Measurements from ENCODE around the gene SHBG. TPM values are rescaled to one million over a fixed set of nuclear protein-coding genes. Genes with fewer than 3 reads are reported as not detected.

Gene SHBG
- total RNA-seq, 6 donors from 2014 or later, result 0.34 to 0.88 (median 0.46) TPM; not detected in 3

DNA sequence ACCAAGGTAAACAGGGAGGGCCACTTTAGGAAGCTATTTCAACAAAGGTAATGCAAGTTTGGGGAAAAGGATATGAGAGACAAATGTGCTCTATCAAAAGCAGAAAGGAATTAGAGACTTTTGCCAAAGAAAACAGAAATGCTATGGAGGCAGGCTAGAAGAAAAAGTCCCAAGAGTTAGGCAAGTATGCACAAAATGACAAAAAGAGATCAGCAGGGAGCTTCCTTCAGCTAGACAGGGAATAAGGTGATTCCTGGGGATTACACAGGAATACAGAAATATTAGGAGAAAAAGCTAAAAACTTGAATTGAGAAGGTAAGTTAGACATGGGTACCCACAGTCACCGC, 17.7 kb upstream of the SHBG start:
- no peaks in the 10 kb centered on the region for H3K27me3 ChIP-seq
- DNase-seq (no peak), ATAC-seq (ENCODE audit: low FRiP score in 2 of 2) (no peak)
- no peak overlapping the region for H3K27ac ChIP-seq
- H3K36me3 ChIP-seq, result peaks cover 0 to 4% (median 1%) of the 10 kb centered on the region in 4 donors
- no peak overlapping the region for H3K4me3 ChIP-seq
- H3K4me1 ChIP-seq, result peaks cover 24 to 35% (median 34%) of the 10 kb centered on the region in 4 donors
- WGBS, 2 donors, result 90 to 100% methylated on average over 1 of the region's 1 CpG
- H3K9me3 ChIP-seq, result no peaks in the 10 kb centered on the region
- TF ChIP-seq, protein P1, sequence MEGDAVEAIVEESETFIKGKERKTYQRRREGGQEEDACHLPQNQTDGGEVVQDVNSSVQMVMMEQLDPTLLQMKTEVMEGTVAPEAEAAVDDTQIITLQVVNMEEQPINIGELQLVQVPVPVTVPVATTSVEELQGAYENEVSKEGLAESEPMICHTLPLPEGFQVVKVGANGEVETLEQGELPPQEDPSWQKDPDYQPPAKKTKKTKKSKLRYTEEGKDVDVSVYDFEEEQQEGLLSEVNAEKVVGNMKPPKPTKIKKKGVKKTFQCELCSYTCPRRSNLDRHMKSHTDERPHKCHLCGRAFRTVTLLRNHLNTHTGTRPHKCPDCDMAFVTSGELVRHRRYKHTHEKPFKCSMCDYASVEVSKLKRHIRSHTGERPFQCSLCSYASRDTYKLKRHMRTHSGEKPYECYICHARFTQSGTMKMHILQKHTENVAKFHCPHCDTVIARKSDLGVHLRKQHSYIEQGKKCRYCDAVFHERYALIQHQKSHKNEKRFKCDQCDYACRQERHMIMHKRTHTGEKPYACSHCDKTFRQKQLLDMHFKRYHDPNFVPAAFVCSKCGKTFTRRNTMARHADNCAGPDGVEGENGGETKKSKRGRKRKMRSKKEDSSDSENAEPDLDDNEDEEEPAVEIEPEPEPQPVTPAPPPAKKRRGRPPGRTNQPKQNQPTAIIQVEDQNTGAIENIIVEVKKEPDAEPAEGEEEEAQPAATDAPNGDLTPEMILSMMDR (IDR thresholded peaks at IDR 0.05), result no peak
- no peak for TF ChIP-seq POLR2AphosphoS5 (IDR thresholded peaks at IDR 0.05)

DNA sequence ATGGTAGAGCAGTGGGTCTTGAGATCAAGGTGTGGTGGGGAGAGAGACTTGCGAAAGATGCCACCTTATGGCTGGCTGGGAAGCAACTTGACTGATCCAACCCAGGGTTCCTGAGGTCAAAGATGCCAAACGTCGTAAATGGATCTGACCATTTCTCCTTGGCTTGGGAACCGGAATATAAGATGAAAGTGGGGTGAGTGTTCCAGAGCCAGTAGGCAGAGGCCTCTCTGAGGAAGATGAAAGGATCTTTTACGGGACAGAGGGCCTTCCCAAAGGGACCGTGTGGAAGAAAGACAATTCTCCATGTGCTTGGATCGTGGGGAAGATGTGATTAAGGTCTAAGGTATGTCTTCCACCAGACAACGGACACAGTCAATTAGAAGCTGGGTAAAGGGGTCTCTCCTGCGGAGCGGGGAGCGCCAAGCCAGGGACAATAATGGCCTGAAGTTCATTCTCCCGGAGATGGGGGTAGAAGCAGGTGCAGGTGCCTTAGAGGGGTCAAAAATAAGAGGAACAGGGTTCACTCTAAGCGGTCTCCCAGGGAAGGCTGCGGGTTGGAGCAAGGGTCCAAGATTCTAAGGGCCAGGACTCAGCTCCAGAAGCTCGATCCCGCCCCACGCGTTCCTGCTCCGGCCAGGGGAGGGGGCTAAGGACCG, 16.0 kb upstream of the SHBG start:
- TF ChIP-seq, protein P1 (IDR thresholded peaks at IDR 0.05), result no peak
- no peak for TF ChIP-seq EP300 (IDR thresholded peaks at IDR 0.05)
- no peak for TF ChIP-seq POLR2AphosphoS5 (IDR thresholded peaks at IDR 0.05)
- TF ChIP-seq POLR2A (IDR thresholded peaks at IDR 0.05), result no peak
- Histone ChIP-seq H3K36me3 (peaks cover 0 to 4% (median under 1%) of the 10 kb centered on the region in 4 donors), H3K27me3 (no peaks in the 10 kb centered on the region), H3K9me3 (no peaks in the 10 kb centered on the region), H3K4me1 (peaks cover 24 to 35% (median 34%) of the 10 kb centered on the region in 4 donors), H3K4me3 (peak overlapping the region; percentile 40 to 95 (median 80)), H3K27ac (peak overlapping the region; percentile 72 to 99 (median 89))
- WGBS, 2 donors, result 9 to 17% methylated on average over 13 to 14 of the region's 20 CpGs
- DNase-seq, result no peak
- no peak for ATAC-seq (ENCODE audit: low FRiP score in 2 of 2)

DNA sequence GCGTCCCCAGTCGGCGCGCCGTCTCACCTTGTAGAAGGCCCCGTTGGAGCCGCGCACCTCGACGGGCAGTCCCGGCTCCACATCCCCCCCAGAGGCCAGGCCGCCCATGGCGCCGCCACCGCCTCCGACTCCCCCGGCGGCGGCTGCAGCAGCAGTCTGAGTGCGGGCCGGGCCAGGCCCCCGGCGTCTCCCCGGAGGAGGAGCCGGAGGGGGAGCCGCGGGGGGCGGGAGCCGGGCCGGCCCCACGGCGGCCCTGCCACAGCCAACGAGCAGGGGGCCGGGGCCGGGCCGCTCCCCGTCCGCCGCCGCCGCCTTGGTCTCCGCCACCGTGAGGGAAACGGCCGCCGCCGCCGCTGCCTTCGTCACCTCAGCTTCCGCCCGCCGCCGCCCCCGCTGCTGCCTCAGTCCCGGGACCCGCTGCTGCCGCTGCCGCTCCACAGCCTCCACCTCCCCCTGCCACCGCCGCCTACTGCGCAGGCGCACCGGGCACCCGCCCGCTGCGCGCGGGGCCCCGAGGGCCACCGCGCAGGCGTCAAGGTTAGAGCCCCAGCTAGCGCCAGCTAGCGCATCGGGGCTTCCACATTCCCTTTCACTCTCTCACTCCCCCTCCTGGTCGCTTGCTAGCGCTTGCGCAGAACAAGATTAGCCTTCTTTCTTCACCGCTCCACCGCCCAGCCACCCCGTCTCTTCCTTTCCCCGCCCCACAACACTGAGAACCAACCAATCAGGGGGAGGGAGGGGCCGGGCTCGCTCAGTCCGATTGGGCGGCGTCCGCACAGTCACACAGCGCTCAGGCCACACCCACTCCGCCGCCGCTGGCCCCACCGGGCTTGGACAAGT, 15.3 kb upstream of the SHBG start, which contains the start of gene FXR2:
Gene FXR2, minus strand, starts transcription at position 473 of the 840 bp plus-strand sequence. Its CDS starts 365 bp downstream, at position 108.
- WGBS, 2 donors, result 1% methylated on average over 48 to 52 of the region's 93 CpGs
- H3K4me1 ChIP-seq, result peaks cover 22 to 35% (median 34%) of the 10 kb centered on the region in 4 donors
- TF ChIP-seq POLR2AphosphoS5 (IDR thresholded peaks at IDR 0.05) (peak; percentile 73 to 88), EP300 (IDR thresholded peaks at IDR 0.05) (no peak), POLR2A (IDR thresholded peaks at IDR 0.05) (peak in 3 of 4 donors; percentile 59 to 95 (median 82))
- TF ChIP-seq, protein P1 (IDR thresholded peaks at IDR 0.05), result peak; percentile 33 to 86 (median 80)
- no peaks in the 10 kb centered on the region for H3K27me3 ChIP-seq
- H3K27ac ChIP-seq, result peak within 1 kb of the TSS; percentile 85 to 99 (median 89)
- H3K36me3 ChIP-seq, result peaks cover 0 to 4% (median 0%) of the 10 kb centered on the region in 4 donors
- peak within 1 kb of the TSS; percentile 40 to 95 (median 80) for H3K4me3 ChIP-seq
- ATAC-seq (ENCODE audit: low FRiP score in 2 of 2) (peak; percentile 98 to 100), DNase-seq (peak; percentile 99 to 100)
- H3K9me3 ChIP-seq, result no peaks in the 10 kb centered on the region

DNA sequence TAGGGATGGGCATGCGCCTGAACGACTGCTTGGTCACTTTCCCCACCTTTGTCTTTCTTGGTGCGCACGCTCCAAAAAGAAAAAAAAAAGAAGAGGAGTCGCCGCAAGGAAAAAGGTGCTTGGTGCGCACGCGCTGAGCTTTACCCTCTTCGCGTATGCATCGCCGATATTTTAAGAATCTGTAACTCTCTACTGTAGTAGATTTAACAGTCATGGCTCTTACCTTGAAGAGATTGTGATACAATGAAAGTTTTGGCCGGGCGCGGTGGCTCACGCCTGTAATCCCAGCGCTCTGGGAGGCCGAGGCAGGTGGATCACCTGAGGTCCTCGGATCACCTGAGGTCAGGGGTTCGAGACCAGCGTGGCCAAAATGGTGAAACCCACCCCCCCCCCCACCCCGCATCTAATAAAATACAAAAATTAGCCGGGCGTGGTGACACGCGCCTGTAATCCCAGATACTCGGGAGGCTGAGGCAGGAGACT, 14.6 kb upstream of the SHBG start:
- ATAC-seq (ENCODE audit: low FRiP score in 2 of 2) (no peak), DNase-seq (no peak)
- H3K36me3 ChIP-seq, result peaks cover 0 to 4% (median 0%) of the 10 kb centered on the region in 4 donors
- peak overlapping the region; percentile 85 to 99 (median 89) for H3K27ac ChIP-seq
- peaks cover 22 to 35% (median 34%) of the 10 kb centered on the region in 4 donors for H3K4me1 ChIP-seq
- no peak for TF ChIP-seq POLR2A (IDR thresholded peaks at IDR 0.05)
- TF ChIP-seq, protein P1 (IDR thresholded peaks at IDR 0.05), result no peak
- TF ChIP-seq POLR2AphosphoS5 (IDR thresholded peaks at IDR 0.05), result no peak
- TF ChIP-seq EP300 (IDR thresholded peaks at IDR 0.05), result no peak
- H3K9me3 ChIP-seq, result no peaks in the 10 kb centered on the region
- H3K4me3 ChIP-seq, result peak overlapping the region; percentile 14 to 95 (median 80)
- H3K27me3 ChIP-seq, result no peaks in the 10 kb centered on the region
- WGBS, 2 donors, result 6 to 9% methylated on average over 22 to 28 of the region's 28 CpGs

All from upper lobe of left lung (tissue), 6 donors.